ENCODE results near the gene CSN3. TPM values are rescaled to one million over a fixed set of nuclear protein-coding genes. Genes with fewer than 3 reads are reported as not detected.
"Not testable (repeated sequence)": the region's sequence is repeated elsewhere in the genome, so short reads cannot be mapped to it uniquely, and the experiment has no call there.

Gene CSN3, protein sequence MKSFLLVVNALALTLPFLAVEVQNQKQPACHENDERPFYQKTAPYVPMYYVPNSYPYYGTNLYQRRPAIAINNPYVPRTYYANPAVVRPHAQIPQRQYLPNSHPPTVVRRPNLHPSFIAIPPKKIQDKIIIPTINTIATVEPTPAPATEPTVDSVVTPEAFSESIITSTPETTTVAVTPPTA
- not detected for total RNA-seq

DNA sequence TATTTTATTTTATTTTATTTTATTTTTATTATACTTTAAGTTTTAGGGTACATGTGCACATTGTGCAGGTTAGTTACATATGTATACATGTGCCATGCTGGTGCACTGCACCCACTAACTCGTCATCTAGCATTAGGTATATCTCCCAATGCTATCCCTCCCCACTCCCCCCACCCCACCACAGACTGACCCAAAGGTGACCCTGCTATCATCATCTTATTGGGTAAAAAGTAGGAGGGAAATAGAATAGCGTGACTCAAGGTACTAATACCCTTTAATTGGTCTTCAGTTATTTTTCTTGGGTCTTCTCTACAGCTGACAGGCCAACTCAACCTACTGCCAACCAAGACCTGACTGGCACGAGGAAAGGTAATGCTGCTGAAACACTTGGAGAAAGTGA, at the start of gene CSN3:
Gene CSN3, plus strand, starts transcription at position 301 of the 400 bp plus-strand sequence. CDS start 2,223 bp downstream, outside the sequence.
- H3K27ac Mint-ChIP-seq; H3K9me3 Mint-ChIP-seq; ATAC-seq; DNase-seq; intact Hi-C loops (cut with micrococcal nuclease); H3K27me3 Mint-ChIP-seq; H3K36me3 Mint-ChIP-seq (ENCODE audit: low read depth); H3K4me1 Mint-ChIP-seq (ENCODE audit: low read depth); H3K4me3 Mint-ChIP-seq: not testable (repeated sequence)
- ChIA-PET CTCF (interaction anchor here (0.7 kb wide), 1 partner anchor 11 kb away, joined by 3 read pairs; no protein-coding TSS in a partner anchor), POLR2A (interaction anchor here (0.6 kb wide), 1 partner anchor 13 kb away, joined by 3 read pairs; no protein-coding TSS in a partner anchor)

GRCh38 chr4:70192895-70193294, 49.5 kb upstream of the CSN3 start:
- Mint-ChIP-seq H3K4me3 (no peak overlapping the region), H3K27me3 (no peaks in the 10 kb centered on the region), H3K4me1 (ENCODE audit: low read depth) (no peaks in the 10 kb centered on the region), H3K27ac (no peak overlapping the region), H3K9me3 (no peaks in the 10 kb centered on the region), H3K36me3 (ENCODE audit: low read depth) (no peaks in the 10 kb centered on the region)
- DNase-seq (no peak), ATAC-seq (no peak)
- ChIA-PET POLR2A (no interaction called here), CTCF (interaction anchor here (1.2 kb wide), 1 partner anchor 10 kb away, joined by 3 read pairs; no protein-coding TSS in a partner anchor)
- intact Hi-C loops (cut with micrococcal nuclease) = no loop called here
- no peak for TF ChIP-seq CTCF (IDR thresholded peaks at IDR 0.05)

GRCh38 chr4:70195425-70195824, 47.0 kb upstream of the CSN3 start, which contains the start of gene ODAM:
TSS of gene ODAM (plus strand) at chr4:70195725. CDS start at chr4:70196544, 819 bp downstream.
- no peaks in the 10 kb centered on the region for H3K36me3 Mint-ChIP-seq (ENCODE audit: low read depth)
- intact Hi-C loops (cut with micrococcal nuclease) = no loop called here

GRCh38 chr4:70196857-70197256, 45.5 kb upstream of the CSN3 start:
- H3K27me3 Mint-ChIP-seq = no peaks in the 10 kb centered on the region
- no peaks in the 10 kb centered on the region for H3K9me3 Mint-ChIP-seq
- ChIA-PET CTCF (no interaction called here), POLR2A (no interaction called here)
- no peaks in the 10 kb centered on the region for H3K36me3 Mint-ChIP-seq (ENCODE audit: low read depth)
- no peaks in the 10 kb centered on the region for H3K4me1 Mint-ChIP-seq (ENCODE audit: low read depth)
- ATAC-seq (no peak), DNase-seq (no peak)
- no peak overlapping the region for H3K4me3 Mint-ChIP-seq
- no peak for TF ChIP-seq CTCF (IDR thresholded peaks at IDR 0.05)
- H3K27ac Mint-ChIP-seq = no peak overlapping the region
- intact Hi-C loops (cut with micrococcal nuclease) = no loop called here

More at GRCh38 chr4:70195425-70195824, 47.0 kb upstream of the CSN3 start, which contains the start of gene ODAM:
- no peak for ATAC-seq
- CTCF ChIA-PET = no interaction called here
- Mint-ChIP-seq H3K4me3 (no peak within 1 kb of the TSS), H3K27me3 (no peaks in the 10 kb centered on the region), H3K4me1 (ENCODE audit: low read depth) (no peaks in the 10 kb centered on the region), H3K27ac (no peak within 1 kb of the TSS), H3K9me3 (no peaks in the 10 kb centered on the region)
- TF ChIP-seq CTCF (IDR thresholded peaks at IDR 0.05) = no peak
- POLR2A ChIA-PET = no interaction called here
- DNase-seq = no peak

- TF ChIP-seq CTCF (IDR thresholded peaks at IDR 0.05) = no peak
- ATAC-seq (no peak), DNase-seq (no peak)
- no peaks in the 10 kb centered on the region for H3K27me3 Mint-ChIP-seq
- no peaks in the 10 kb centered on the region for H3K4me1 Mint-ChIP-seq (ENCODE audit: low read depth)
- CTCF ChIA-PET = interaction anchor here (3.0 kb wide), 1 partner anchor 14 kb away, joined by 9 read pairs; no protein-coding TSS in a partner anchor
- H3K9me3 Mint-ChIP-seq = no peaks in the 10 kb centered on the region
- H3K36me3 Mint-ChIP-seq (ENCODE audit: low read depth) = no peaks in the 10 kb centered on the region
- H3K4me3 Mint-ChIP-seq = no peak overlapping the region
- POLR2A ChIA-PET = no interaction called here
- intact Hi-C loops (cut with micrococcal nuclease) = no loop called here
- no peak overlapping the region for H3K27ac Mint-ChIP-seq
These were observed 44.6 kb upstream of the CSN3 start for GRCh38 chr4:70197842-70198241.
